Skin of body (tissue), 2 donors: ENCODE measurements around the gene GTF2IRD1. TPM values are rescaled to one million over a fixed set of nuclear protein-coding genes. Genes with fewer than 3 reads are reported as not detected.
"Not testable (repeated sequence)": the region's sequence is repeated elsewhere in the genome, so short reads cannot be mapped to it uniquely, and the experiment has no call there.

Experiments
- DNase-seq: peaks from one replicate; lab custom pipeline; 2025; lab: John Stamatoyannopoulos, UW
- total RNA-seq: library from RNA; depleted of rRNA; stranded (reverse); fragments of >200 nt; gene quantifications from one replicate; pipeline ENCODE4 v1.2.3, GENCODE V29; 2014

The GTF2IRD1 gene, protein sequence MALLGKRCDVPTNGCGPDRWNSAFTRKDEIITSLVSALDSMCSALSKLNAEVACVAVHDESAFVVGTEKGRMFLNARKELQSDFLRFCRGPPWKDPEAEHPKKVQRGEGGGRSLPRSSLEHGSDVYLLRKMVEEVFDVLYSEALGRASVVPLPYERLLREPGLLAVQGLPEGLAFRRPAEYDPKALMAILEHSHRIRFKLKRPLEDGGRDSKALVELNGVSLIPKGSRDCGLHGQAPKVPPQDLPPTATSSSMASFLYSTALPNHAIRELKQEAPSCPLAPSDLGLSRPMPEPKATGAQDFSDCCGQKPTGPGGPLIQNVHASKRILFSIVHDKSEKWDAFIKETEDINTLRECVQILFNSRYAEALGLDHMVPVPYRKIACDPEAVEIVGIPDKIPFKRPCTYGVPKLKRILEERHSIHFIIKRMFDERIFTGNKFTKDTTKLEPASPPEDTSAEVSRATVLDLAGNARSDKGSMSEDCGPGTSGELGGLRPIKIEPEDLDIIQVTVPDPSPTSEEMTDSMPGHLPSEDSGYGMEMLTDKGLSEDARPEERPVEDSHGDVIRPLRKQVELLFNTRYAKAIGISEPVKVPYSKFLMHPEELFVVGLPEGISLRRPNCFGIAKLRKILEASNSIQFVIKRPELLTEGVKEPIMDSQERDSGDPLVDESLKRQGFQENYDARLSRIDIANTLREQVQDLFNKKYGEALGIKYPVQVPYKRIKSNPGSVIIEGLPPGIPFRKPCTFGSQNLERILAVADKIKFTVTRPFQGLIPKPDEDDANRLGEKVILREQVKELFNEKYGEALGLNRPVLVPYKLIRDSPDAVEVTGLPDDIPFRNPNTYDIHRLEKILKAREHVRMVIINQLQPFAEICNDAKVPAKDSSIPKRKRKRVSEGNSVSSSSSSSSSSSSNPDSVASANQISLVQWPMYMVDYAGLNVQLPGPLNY
- total RNA-seq, result 18.1 TPM

DNA sequence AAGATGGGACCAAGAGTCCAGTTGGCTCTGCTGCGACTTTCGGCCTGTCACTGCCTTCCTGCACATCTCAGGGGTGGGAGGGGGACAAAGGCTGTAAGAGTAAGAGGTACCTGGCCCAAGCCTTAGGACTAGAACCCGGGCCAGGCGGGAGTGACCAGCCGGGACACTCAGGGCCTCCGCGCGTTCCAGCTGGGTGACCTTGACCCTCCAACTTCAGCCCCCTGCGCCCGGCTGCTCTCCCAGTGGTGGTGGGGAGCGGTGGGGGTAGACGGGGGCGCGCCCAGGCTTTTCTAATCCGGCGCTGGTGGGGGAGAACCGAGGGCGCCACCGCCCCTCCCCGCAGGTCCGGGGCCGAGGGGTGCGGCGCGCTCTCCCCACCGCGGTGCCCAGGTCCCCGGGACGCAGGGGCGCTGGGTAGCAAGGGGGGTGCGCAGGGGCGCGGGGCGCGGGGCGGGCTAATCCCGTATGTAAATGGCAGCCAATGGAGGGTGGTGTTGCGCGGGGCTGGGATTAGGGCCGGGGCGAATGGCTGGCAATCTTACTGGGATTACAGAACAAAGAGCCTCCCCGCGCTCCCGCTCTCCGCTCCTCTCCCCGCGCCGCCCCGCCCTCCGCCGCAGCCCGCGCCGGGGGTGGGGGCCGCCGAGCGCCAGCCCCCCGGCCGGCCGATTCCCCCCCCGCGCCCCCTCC, at the start of gene GTF2IRD1:
TSS of gene GTF2IRD1 (plus strand) at position 585 of the 690 bp plus-strand sequence. CDS start 54,175 bp downstream, outside the sequence.
- DNase-seq, result peak; percentile 24

DNA sequence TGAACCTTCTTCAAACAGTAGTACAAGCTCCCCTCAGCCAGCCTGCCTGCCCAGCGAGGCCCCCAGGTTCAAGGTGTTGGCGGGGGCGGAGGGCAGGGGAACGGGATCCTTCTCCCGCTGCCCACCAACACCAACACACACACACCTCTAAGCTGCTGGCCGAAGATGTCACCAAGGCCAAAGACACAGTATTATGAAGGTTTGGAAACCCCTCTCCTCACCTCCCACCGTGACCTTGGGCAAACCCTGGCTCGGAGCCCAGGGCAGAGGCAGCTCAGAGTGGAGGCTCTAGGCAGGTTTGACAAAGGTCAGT, 49.4 kb upstream of the GTF2IRD1 start:
- no peak for DNase-seq

DNA sequence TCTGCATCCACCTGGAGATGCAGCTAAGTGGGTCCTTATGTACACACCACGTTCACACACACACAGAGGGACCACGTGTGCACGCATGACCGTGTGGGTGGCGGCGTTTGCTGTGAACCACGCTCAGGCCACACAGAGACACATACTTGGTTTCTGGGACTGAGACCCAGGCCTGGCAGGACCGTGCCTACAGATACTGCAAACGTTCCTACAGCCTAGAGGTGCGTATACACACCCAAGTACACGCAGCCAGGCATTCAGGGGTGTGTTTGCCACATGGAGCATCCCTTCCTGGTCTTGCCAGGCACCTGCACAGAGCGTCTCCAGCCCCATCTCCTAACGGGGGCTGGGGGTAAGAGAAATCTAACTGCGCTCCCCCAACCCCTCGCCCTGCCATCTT, 49.0 kb upstream of the GTF2IRD1 start:
- DNase-seq, result no peak

DNA sequence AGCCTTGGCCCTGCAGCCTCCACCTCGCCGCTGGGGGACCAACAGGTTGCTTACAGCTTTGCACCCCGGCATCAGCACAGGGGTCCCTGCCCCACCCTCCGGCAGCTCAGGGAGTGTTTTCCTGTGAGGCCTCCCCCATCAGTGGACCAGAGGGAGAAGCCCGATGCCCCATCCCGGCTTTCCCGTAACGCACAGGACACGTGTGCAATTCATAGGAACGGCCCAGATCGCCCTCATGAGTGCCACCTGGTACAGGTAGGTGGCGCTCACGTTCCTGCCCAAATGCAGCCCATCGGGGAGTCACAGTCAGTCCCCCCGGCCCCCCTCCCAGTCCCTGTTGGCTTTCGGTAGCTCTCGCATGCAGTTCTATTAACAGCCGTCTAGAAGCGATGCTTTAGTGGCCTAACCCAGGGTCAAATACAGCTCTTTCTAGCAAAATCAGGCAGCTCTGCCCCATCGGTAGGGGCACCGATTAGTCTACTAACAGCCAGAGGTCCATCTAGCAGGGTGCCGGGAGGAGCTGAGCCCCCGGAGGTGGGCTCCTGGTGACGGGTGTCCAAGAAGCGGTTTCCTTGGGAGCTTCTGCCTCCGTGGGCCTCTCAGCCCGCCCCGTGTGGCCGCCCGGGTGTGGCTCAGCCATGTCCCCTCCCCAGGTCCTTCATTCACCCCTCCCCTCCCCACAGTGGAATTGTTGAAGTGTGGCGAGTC, 48.4 kb upstream of the GTF2IRD1 start:
- DNase-seq, result no peak

DNA sequence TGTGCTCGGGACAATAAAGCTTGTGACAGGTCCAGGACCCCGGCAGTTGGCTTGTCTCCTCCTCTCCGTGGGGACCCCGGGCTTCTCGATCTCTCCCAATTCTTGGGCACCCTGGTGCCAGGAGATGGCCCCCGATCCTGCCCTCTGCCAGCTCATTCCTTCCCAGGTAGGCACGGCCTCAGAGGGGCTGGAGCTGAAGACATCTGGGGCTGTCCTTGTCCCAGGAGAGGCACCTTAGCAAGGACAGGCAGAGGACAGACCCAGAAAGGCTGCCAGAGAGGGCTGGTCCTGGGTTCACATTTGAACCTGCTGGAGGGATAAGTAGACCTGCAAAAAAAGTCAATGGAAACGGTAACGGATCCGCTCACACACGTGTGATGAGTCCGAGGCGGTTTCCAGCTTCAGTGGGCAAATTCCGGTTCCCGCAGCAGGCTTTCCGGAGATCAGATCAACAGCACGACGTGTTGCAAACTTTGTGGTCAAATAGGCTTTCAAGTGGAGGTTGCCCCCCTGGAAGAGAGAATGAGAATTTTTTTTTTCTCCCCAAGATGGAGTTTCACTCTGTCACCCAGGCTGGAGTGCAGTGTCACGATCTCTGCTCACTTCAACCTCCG, 47.7 kb upstream of the GTF2IRD1 start:
- DNase-seq, result no peak

DNA sequence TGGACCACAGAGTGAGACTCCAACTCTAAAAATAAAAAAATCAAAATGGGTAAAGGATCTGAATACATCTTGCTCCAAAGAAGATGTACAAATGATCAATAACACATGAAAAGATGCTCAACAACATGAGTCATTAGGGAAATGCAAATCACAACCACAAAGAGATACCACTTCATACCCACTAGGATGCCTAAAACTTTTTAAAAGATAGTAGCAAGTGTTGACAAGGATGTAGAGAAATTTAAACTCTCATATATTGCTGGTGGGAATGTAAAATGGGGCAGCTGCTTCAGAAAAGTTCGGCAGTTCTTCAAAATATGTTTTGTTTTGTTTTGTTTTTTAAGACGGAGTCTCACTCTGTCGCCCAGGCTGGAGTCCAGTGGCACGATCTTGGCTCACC, 45.7 kb upstream of the GTF2IRD1 start:
- DNase-seq, result no peak

DNA sequence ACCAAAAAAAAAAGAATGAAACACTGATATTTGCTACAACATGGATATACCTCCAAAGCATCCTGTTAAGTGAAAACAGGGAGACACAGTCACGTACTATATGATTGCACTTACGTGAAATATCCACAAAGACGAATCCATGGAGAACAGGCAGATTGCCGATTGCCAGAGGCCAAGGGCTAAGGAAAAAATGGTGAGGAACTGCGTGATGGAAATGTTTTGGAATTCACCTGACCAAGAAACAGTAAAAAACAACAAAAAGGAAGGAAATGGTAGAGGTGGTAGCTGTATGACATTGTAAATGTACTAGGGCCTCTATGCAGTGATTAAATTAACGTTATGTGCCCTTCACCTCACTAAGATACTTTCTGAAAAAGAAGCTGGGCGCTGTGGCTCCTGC, 44.1 kb upstream of the GTF2IRD1 start:
- DNase-seq, result no peak

DNA sequence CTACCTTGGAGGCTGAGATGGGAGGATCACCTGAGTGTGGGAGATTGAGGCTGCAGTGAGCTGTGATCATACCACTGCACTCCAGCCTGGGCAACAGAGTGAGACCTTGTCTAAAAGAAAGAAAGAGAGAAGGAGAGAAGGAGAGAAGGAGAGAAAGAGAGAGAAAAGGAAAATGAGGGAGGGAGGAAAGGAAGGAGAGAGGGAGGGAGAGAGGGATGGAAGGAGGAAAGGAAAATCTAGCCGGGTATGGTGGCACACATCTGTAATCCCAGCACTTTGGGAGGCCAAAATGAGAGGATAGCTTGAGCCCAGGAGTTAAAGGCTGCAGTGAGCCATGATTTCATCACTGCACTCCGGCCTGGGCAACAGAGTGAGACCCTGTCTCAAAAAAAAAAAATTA, 42.9 kb upstream of the GTF2IRD1 start:
- DNase-seq, result no peak

DNA sequence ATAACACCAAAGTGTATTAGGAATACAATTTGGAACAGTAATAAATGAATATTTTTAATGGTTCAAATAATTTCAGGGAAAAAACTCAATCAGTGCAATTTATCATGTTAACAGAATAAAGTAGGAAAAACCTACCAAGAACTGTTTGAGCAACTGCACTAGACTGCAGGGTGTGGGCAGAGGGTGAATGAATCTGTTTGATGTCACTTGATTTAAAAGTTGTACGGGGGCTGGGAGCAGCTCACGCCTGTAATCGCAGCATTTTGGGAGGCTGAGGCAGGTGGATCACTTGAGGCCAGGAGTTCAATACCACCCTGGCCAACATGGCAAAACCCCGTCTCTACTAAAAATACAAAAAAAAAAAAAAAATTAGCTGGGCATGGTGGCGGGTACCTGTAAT, 42.1 kb upstream of the GTF2IRD1 start:
- DNase-seq, result not testable (repeated sequence)

DNA sequence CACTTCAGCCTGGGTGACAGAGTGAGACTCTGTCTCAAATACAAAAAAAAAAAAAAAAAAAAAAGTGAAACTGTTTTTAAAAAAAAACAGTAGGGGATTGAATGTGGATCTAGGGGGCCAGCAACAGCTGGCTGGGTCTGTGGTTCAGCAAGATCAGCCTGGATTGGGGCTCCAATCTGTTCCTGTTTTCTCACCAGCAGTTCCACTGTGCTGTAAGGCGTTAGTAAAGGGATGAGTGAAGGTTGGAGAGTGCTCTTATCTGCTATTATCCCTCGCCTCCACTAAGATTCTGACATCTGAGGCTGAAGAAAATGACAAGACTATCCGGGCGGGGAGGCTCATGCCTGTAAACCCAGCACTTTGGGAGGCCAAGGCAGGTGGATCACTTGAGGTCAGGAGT, 41.6 kb upstream of the GTF2IRD1 start:
- no peak for DNase-seq

DNA sequence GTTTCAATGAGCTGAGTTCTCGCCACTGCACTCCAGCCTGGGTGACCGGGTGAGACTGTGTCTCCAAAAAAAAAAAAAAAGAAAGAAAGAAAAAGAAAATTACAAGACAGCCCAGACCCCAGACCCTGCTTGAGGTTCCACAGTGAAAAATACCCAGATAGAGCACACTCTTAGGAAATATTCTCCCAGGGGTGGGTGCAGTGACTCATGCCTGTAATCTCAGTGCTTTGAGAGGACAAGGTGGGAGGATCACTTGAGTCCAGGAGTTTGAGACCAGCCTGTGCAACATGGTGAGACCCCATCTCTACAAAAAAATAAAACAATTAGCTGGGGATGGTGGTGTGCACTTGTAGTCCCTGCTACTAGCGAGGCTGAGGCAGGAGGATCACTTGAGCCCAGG, 41.1 kb upstream of the GTF2IRD1 start:
- no peak for DNase-seq

DNA sequence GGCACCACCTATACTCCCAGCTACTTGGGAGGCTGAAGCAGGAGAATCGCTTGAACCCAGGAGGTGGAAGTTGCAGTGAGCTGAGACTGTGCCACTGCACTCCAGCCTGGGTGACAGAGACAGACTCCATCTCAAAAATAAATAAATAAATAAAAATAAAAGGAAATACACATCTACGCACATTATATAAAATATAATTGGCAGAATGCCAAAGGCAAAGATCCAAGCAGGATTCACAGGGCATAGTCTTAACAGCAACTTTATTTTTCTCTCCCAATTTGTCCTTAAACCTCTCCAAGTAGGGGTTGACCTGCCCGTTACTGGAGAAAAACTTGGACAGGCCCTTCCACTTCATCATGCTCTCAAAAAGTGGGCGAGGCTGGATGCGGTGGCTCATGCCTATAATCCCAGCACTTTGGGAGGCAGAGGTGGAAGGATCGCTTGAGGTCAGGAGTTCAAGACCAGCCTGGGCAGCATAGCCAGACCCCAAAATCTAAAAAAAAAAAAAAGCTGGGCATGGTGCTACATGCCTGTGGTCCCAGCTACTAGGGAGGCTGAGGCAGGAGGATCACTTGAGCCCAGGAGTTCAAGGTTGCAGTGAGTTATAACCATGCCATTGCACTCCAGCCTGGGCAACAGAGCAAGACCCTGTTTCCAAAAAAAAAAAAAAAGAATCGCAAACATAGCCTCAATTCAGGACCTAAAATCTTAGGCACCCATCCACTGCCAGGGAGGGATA, 38.9 kb upstream of the GTF2IRD1 start:
- not testable (repeated sequence) for DNase-seq

DNA sequence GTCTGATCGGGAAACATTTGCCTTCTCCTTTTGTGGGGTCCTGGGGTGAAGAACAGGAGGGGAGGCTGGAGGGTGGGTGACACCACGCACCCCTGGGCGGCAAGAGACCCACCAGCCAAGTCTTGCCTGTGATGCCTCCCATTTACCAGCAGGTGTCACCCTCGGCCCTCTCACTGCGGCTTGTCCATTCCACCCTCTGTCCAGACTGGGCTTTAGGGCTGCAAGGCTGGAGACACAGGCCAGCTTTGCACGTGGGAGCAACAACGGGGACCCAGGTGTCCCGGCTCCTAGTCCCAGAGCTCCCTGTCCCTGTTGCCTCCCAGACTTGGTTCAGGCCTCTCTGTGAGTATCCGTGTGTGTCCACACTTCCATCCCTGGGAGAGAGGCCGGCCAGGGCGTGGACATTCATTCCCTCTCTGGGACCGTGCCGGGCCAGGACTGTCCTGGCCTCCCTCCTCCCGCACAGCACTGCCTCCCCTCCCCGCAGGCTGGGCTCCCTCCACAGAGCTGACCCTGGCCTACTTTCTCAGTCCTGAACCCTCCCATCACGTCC, 36.2 kb upstream of the GTF2IRD1 start:
- peak; percentile 54 for DNase-seq

DNA sequence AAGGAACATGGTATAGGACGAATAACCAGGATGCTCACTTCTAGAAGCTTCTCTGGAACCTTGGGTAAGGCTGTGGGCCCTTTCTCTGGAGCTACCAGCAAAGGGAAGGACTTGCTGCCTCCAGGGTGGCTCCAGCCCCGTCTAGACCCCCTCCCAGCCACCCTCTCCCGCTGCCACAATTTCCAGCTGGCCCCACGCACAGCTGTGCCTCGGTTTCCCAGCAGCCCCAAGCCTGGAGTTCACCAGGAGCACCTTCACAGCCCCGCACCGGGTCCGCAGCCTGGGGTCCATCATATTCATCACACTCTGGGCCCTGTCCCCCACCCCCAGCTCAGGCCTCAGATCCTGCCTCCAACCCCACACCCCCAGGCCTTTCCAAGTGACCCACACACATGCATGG, 35.6 kb upstream of the GTF2IRD1 start:
- DNase-seq, result no peak

DNA sequence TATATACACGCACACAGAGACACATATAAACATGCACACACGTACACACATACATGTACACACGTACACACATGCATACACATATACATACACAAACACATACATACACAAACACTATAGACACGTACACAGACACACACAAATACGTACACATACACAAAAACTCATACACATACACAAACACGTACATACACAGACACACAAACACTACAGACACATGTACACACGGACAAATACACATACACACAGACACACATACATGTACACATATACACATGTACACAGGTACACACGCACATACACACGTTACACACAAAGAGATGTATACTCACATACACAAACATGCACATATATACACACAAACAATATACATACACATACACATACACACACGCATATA, 35.2 kb upstream of the GTF2IRD1 start:
- no peak for DNase-seq

DNA sequence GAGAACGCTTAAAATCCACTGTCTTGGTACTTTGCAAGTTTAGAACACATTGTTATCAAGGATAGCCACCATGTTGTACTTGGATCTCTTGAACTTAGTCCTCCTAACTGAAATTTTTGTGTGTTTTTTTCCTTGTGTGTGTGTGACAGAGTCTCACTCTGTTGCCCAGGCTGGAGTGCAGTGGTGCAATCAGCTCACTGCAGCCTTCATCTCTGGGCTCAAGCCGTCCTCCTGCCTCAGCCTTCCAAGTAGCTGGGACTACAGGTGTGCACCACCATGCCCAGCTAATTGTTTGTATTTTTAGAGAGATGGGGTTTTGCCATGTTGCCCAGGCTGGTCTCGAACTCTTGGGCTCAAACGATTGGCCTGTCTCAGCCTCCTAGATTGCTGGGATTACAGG, 34.5 kb upstream of the GTF2IRD1 start:
- DNase-seq, result not testable (repeated sequence)

DNA sequence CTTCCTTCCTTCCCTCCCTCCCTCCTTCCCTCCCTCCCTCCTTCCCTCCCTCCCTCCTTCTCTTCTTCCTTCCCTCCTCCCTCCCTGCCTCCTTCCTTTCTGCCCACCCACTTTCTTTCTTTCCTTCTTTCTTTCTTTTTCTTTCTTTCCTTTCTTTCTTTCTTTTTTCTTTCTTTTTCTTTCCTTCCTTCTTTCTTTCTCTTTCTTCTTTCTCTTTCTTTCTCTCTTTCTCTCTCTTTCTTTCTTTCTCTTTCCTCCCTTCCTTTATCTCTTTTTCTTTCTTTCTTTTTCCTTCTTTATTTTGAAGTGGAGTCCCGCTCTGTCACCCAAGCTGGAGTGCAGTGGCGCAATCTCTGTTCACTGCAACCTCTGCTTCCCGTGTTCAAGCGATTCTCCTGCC, 33.7 kb upstream of the GTF2IRD1 start:
- no peak for DNase-seq

DNA sequence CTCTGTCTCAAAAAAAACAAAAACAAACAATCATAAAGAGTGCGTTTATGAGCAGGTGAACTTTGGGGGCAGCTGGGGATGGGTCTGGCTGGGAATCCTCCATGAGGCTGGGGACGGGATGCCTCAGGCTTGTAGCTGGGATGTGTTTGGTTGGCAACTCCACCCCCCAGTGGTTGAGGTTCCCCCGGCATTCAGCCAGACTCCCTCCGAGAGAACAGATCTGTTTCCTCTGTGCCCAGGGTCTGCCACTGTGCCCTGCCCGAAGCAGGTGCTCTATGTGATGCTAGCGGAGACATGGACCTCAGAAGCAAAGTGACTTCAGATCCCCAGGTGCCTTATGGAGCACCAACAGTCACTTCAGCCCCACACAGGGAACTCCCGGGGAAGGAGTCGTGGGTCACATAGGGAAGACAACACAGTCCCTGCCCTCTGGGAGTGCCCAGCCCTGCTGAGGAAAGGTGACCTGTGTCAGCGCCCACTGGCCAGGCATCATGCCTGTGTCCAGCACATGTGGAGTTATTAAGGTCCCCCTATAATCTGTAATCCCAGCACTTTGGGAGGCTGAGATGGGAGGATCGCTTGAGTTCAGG, 29.3 kb upstream of the GTF2IRD1 start:
- no peak for DNase-seq

DNA sequence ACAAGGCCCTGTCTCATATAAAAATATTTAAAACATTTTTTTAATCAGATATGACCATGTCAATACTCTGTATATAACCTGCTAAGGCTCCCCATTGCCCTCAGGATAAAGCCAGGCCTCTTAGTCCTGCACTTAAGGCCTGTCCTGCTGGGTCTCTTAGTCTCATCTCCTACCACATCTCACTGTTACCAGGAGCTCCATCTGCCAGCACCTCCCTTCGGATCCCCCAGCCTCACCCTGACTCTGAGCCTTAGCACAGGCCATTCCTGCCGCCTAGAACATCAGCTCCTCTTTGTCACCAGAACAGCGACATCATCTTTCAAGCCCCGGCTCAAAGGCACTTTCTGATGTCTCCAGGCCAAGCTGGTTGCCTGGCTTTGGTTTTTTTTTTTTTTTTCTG, 25.7 kb upstream of the GTF2IRD1 start:
- DNase-seq, result no peak
